DND-41 (cell line): ENCODE measurements around the gene SNX19.

Experiments used
- CTCF ChIP-seq: IDR thresholded peaks from 2 replicates; pipeline ENCODE4 v1.5.1; 2012; ENCODE audit warnings: borderline replicate concordance, low read length, moderate library complexity, mild to moderate bottlenecking; ENCODE audit not compliant: poor library complexity, severe bottlenecking; ENCODE audit errors: extremely low read depth
- EZH2 ChIP-seq: IDR thresholded peaks from 3 replicates; pipeline ENCODE4 v1.6.1; 2012; ENCODE audit warnings: borderline replicate concordance, low read depth, mild to moderate bottlenecking, moderate library complexity, low read length, inconsistent platforms; ENCODE audit not compliant: severe bottlenecking

- TF ChIP-seq CTCF (no peak), EZH2 (no peak)
These were observed 86.3 kb downstream of the SNX19 start for GRCh38 chr11:130829920-130830511.
